HG03565 (cell line): ENCODE measurements around the gene AGO1.

ENCODE experiments used
- ATAC-seq: cut with Tn5 transposase; IDR thresholded peaks from one replicate; pipeline ENCODE4 v1.9.1; 2021; ENCODE audit warnings: mild to moderate bottlenecking, moderate library complexity; ENCODE audit not compliant: unreplicated experiment

AGO1 gene

DNA sequence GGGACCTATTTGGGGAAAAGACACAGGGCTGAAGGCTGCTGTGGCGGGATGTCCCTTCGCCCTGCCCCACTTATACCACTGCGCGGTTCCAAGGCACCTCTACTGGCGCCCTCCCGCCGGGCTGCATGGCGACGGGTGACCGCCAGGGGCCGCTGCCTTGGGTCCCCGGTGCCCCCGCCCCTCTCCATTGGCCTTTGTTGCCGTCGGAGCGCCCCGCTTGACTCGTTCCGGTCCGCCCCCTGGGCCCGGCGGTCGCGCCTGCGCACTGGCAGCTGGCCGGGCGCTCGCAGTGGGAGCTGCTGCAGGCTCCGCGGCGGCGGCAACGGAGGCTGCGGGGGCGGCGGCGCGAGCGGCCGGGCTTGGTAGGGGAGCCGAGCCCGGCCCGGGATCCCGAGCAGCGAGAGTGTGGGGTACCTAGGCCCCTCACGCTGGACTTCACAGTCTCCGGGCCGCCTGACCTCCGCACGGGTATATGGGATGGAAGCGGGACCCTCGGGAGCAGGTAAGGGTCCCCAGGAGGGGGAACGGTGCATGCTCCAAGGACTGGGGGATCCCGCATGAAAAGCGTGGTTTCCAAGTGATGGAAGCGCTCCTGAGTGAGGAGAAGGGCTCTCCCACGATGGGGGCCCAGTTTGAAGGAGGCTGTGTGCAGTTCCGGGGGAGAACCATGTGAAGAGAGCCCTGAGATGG, at the start of gene AGO1:
TSS of gene AGO1 (plus strand) at position 265 of the 690 bp plus-strand sequence. CDS start at position 478, 213 bp downstream.
- peak; percentile 89 for ATAC-seq

DNA sequence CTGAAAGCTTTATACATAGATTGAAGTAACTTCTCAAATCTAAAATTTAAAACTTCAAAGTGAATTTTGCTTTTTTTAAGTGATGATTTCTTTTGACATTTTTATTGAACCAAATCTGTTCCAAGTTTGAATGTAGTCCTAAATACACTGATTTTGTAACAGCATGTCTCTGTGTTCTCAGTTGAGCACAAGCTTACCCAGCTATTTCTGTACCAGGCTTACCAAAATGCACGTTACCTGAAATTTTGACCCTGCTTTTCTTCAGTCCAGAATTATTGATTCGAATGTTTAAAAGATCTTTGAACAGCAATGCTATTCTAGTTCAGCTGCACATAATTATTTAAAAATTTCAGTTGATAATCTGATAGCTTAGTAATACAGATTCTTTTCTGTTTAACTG, 49.6 kb upstream of the AGO1 start:
- ATAC-seq = no peak

DNA sequence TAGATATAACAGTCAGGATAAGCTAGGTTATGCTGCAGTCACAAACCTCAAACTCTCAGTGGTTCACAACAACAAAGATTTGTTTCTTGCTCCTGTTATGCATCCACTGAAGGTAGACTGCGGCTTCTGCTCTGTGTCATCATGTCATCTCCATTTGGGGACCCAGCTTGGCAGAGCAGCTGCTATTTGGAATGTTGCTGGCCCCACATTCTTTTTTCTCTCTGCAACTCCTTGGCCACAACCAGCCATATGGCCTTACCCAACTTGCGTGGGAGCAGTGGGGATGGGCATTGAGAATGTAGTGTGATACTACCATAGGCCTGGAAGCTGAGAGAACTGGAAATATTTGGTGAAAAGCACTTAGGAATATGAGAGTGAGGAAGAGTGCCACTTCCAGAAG, 48.8 kb upstream of the AGO1 start:
- no peak for ATAC-seq

DNA sequence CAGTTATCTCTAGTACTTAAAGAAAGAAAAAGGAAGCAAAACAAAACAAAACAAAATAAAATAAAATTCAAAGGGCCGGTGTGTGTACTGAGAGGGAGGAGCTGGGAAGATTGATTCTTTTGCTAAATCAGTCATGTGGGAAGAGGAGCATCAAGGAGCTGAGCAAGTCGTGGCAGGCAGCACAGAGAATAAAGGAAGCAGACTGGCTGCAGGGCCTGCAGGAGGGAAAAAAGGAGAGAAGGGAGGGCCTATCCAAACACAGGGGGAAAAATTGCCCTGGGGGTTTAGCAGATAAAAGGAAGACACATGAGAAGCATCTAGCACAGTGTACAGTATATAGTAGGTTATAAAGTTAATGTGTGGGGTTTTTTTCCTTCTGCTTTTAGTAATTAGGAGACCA, 47.6 kb upstream of the AGO1 start:
- ATAC-seq = no peak

DNA sequence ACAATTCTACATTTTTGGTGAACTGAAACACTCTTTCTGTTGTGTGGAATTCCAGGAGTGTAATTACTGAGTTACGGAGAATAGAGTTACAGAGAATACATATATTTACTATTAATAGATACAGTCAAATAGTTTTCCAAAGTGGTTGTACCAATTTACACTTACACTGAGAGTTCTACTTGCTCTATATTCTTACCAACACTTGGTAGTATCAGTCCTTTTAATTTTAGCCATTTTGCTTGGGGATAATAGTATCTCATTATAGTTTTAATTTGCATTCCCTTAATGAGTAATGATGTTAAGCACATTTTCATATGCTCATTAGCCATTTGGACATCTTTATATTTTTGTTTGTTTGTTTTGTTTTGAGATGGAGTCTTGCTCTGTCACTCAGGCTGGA, 46.3 kb upstream of the AGO1 start:
- ATAC-seq = no peak

DNA sequence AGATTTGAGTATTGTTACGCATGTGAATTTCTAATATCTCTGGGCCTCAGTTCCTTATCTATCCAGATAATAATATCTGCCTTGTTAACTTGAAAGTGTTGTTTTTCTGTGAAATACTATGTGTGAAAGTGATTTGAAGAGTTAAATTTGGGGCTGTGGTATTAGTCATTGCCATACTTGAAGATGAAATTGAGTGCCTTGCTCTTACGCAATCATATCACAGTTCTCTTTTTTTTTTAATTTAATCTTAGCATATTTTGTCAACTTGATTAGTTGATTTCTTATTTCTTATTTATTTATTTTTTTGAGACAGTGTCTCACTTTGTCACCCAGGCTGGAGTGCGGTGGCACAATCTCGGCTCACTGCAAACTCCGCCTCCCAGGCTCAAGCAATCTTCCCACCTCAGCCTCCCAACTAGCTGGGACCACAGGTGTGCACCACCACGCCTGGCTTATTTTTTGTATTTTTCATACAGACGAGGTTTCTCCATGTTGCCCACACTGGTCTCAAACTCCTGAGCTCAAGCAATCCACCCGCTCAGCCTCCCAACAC, 44.2 kb upstream of the AGO1 start:
- ATAC-seq = no peak

DNA sequence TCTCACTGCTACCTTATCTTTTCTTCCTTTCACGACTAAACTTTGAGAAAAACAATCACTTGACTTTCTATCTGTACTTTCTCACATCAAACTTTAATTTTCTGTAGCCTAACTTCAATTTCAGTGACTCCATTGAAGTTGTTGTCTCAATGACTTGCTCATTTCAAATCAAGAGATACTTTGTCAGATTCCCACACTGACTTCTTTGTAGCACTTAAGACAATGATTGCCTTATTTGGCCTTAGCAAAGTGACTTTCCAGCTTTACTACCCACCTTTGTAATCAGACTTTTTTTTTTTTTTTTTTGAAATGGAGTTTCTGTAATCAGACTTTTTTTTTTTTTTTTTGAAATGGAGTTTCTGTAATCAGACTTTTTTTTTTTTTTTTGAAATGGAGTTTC, 38.2 kb upstream of the AGO1 start:
- no peak for ATAC-seq

DNA sequence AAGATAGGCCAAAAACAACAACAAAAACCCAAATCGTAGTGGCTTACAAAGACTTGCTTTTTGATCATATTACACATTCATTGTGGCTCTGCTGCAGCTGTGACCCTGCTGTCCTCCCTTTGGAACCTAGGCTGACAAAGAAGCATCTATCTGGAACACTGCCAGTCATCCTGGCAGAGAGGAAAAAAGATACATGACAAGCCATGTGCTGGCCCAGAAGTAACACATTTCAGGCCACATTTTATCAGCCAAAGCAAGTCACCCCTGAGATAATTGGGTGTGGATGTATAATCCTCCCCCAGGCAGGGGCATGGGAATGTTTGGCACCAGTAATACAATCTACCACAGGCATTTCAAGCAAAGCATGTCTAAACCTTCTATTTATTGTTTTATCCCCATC, 37.2 kb upstream of the AGO1 start:
- no peak for ATAC-seq

DNA sequence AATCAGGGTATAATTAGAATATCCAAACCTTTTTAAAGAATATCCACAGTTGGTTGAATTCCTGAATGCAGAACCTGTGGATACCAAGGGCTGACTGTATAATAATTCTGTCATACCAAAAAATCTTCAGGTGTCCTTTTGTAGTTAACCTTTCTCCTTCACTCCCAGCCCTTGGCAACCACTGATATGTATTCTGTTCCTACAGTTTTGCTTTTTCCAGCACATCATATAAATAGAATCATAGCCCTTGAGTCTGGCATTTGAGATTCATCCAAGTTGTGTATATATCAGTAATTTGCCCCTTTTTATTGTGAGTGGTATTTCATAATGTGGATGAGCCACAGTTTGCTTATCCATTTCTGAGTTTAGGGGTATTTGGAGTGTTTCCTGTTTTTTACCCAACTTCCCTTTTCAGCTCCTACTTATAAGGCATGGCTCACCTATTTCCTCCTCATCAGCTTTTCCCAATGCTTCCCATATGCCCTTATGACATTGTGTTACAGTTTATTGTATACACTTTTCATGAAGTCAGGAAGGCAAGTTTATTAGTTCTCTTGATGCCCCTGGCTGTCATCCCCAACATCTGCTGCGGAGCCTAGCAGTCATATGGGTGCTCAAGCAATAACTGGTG, 35.0 kb upstream of the AGO1 start:
- no peak for ATAC-seq

DNA sequence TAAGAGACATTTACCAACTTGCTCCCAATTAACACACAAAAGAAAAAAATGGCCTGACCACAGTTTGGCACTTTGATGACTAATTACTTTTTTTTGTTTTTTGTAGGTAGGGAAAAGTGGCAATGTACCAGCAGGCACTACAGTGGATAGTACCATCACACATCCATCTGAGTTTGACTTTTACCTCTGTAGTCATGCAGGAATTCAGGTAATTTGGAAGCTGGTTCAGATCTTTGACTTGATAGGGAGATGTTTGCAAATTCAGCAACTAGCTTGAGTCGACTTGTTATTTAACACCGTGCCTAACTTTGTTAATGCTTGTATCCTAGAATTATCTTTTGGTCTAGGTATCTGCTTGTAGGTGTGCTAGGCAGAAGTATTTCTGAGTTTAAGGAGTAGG, 33.0 kb upstream of the AGO1 start:
- ATAC-seq = no peak

DNA sequence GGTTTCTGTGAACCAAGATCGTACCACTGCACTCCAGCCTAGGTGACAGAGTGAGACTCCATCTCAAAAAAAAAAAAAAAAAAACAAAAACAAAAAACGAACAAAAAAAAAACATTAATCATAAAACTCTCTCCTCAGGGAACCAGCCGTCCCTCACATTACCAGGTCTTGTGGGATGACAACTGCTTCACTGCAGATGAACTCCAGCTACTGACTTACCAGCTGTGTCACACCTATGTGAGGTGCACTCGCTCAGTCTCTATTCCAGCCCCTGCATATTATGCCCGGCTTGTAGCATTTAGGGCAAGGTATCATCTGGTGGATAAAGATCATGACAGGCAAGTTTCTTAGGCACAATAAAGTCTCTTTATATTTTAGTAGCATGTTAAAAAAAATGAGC, 32.3 kb upstream of the AGO1 start:
- ATAC-seq = no peak

DNA sequence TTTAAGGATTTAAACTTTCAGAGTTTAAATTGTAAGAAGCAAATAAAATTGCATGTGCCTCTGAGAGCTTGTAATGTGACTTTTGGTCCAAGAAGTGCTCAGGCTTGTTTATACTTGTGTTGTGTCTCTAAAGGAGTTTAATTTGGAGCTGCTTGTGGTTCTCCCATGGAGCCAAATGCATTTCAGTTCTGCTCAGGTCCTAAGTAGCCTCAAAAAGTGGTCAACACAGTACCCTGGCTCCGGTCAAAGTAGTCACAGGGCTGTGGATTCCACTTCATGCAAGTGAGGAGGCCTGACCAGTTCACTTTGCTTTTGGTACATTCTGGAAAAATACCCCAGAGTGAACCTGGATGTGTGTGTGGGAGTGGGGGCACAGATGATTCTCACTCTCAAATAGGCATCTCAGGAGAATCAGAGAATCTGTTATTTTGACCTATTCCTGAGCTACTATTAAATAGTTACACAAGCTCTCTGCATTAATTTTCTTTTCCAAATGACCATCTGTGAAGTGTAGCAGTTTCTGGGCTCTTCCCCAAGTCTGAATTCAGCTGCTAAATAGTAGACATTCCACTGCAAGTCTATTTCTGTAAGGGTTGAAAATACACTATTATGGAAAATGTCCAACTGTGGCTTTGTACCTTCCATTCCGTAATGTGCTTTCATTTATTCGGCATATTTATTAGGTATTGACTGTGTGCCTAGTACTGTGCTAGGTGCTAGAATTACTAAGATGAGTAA, 31.7 kb upstream of the AGO1 start:
- ATAC-seq = no peak

DNA sequence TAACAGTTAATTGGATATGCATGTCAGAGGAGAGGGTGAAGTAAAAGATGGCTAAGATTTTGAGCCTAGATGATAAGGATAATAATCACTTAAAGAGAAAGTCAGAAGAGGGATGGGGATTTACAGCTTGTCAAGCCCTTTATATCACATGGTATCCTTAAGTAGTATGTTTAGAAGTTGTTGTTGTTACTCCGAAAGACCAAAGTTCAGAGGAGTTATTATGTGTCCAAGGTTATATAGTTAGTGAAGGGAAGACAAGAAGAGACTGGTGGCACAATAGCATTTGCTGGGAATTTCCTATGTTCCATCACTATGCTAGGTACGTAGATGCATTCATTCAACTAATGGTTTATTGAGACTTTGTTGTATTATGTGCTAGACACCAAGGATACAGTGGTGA, 30.8 kb upstream of the AGO1 start:
- no peak for ATAC-seq

DNA sequence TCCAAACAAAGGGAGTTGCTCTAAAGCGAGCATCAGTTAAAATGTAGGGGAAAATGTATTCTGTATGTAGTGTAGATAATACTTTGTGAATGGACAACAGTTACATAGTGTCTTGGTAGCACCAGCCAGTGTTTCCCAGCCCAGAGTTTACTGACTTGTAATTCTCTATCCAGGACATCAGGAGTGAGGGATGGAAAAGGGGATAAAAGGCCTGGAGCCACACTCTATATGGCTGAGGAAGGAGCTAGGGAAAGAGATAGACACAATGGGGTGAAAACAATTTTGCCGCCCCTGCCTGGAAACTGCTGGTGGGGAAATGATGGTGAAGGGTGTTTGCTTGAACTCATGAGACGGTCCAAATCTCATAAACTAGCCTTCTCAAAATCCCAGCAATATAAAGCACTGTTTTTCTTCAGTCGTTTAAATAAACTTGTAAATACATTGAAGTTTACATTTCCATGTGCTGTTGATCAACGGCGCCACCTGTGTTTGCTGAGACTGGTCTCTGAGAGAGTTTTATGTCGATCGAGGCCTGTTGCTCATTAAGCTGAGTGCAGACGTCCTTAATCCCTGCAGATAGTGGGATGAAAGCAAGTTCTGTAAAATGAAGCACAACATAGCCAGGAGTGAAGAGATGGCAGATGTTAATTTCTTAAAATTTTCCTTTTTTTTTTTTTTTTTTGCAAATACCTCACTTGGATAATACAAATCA, 27.9 kb upstream of the AGO1 start:
- ATAC-seq = no peak

DNA sequence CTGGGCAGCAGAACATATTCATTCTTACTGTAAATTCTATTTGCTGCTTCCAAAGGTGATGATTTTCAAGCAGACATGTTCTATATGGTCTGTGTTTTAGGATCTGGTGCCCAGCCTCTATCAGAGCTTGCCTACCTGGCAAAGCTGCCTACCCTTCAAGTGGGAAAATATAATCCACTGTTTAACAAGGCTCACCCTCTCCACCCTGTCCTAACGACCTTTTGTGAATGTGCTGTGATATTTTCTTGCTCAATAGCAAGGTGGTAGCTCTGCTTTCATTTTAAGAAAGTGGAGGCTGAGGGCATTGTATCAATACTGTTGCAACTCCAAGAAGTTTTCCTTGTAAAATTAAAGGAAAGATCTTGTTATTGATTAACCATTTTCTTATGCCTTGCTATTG, 26.0 kb upstream of the AGO1 start:
- no peak for ATAC-seq

DNA sequence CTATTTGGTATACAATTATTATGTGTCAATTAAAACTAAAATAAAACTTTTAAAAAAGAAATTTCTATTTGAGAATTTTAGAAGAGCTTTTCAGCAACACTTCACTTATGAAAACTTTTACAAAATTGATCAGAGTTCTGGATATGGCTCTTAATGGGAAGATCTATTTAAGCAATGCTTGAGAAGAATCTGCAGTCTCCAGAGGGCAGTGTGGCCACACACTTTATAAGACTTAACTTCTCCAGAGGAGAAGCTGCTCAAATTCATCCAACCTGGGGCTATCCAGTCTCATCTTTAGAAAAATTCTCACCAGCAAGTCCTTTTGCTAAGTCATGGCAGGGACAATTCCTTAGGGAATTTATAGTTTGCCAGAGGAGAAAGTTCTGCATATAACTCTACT, 25.2 kb upstream of the AGO1 start:
- no peak for ATAC-seq

DNA sequence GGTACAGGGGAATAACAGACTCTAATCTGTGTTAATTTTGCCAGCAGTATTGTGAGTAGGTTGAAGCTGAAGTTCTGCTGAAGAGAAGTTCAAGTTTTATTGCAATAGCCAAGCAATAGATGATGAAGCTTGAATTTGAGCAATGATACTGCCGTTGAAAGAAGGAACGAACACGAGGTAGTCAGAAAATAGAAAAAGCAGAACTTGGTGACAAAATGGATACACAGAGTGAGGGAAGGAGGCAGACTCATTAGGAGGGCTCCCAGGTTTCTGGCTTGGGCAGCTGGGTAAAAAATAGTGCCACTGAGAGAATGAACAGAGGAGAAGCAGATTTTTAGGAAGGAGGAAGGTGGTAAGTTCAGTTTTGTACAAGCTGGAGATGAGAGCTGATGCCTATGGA, 22.3 kb upstream of the AGO1 start:
- no peak for ATAC-seq

DNA sequence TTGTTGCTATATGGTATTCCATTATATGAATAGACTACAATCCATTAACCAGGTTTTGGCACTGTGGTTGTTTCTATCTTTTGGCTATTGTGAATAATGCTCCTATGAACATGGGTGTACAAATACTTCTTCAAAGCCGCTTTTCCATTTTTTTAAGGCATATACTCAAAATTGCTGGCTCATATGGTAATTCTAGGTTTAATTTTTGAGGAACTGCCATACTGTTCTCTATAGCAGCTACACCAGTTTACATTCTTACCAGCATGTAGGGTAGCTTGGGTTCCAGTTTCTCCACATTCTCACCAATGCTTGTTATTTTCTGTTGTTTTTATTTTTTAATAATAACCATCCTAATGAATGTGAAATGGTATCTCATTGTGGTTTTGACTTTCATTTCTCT, 19.9 kb upstream of the AGO1 start:
- ATAC-seq = no peak

DNA sequence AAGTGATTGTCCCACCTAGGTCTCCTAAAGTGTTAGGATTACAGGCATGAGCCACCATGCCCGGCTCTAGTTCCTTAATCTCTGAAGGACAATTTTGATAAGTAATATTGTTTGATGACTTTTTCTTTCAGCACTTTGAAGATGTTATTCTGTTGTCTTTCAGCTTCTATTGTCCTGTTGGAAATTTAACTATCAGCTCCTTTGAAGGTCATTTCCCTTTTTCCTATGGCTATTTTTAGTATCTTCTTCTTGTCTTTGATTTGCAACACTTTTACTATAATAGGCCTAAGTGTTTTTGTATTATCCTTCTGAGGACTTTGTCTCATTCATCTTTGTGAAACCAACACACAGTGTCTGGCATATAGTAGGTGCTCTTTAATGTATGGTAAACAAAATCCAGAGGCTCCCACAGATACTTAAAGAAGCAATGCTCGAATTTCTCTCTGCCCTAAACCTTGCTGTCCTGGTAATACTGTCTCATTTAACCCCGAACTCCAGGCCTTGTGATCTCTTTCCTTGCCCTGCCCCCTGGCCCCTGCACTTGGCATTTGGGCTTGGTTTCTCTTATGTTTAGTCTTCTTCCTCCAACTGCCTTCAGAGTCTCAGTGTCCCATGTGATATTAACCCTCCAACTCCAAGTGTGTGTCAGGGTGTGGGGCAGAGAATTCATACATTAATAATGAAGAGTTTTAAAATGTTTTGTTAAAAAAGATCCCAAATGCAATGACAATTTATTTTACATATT, 19.0 kb upstream of the AGO1 start:
- no peak for ATAC-seq

DNA sequence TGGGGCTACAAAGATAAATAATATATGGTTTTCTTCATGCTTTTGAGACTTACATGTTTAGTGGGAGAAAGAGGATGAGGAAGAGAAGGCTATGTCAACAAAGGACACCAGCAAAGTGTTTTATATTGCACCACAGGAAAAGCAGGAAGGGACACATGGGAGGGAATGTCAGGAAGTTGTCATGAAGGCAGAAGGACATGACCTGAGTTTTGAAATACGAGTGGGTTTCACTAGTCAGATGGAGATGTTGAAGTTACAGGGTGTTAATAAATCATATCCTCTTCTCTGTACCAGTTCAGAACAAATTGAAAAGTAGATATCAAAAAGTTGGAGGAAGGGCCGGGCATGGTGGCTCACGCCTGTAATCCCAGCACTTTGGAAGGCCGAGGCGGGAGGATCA, 18.2 kb upstream of the AGO1 start:
- ATAC-seq = no peak

DNA sequence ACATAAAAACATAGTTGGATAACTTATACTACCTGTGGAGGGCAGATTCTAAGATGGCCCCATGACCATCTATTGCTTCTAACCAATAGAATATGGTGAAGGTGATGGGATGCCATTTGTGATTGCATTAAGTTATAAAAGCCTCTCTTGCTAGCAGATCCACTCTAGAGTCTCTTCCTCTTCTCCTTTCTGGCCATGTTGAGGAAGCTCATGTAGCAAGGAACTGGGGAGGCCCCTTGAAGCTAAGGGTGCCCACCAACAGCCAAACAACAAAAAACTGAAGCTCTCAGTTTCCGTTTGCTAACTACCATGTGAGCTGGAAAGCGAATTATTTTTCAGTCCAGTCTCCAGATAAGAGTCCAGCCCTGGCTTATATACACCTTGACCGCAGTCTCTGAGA, 16.0 kb upstream of the AGO1 start:
- no peak for ATAC-seq
